Activated naive CD8-positive, alpha-beta T cell treated with anti-CD3 and anti-CD28 coated beads for 36 hours (primary cell): ENCODE results near the gene MAPT. TPM values are rescaled to one million over a fixed set of nuclear protein-coding genes. Genes with fewer than 3 reads are reported as not detected.
"Not testable (repeated sequence)": the region's sequence is repeated elsewhere in the genome, so short reads cannot be mapped to it uniquely, and the experiment has no call there.

Source experiments
- DNase-seq: peaks from one replicate; pipeline ENCODE4 v3.0.0; 2021
- H3K27ac Mint-ChIP-seq: one replicate; pipeline ENCODE4 v1.8.0; 2022; ENCODE audit warnings: mild to moderate bottlenecking, moderate library complexity, mixed read lengths
- H3K27me3 Mint-ChIP-seq: one replicate; pipeline ENCODE4 v1.8.0; 2022; ENCODE audit warnings: mild to moderate bottlenecking, mixed read lengths
- H3K36me3 Mint-ChIP-seq: one replicate; pipeline ENCODE4 v1.8.0; 2021; ENCODE audit warnings: mild to moderate bottlenecking, mixed read lengths
- H3K4me1 Mint-ChIP-seq: one replicate; pipeline ENCODE4 v1.8.0; 2021; ENCODE audit warnings: mixed read lengths
- H3K4me3 Mint-ChIP-seq: one replicate; pipeline ENCODE4 v1.8.0; 2022; ENCODE audit warnings: mild to moderate bottlenecking, moderate library complexity, mixed read lengths
- H3K9me3 Mint-ChIP-seq: one replicate; pipeline ENCODE4 v1.8.0; 2022; ENCODE audit warnings: mixed read lengths
- total RNA-seq, 2 experiments: library from RNA; stranded (reverse); gene quantifications; one replicate each; pipeline ENCODE4 v1.2.3, GENCODE V29; 2021

Gene MAPT
- total RNA-seq, 2 experiments from 2014 or later: 0.68 to 0.88 TPM

DNA sequence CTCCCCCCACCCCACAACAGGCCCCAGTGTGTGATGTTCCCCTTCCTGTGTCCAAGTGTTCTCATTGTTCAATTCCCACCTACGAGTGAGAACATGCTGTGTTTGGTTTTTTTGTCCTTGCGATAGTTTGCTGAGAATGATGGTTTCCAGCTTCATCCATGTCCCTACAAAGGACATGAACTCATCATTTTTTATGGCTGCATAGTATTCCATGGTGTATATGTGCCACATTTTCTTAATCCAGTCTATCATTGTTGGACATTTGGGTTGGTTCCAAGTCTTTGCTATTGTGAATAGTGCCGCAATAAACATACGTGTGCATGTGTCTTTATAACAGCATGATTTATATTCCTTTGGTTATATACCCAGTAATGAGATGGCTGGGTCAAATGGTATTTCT lies 62.4 kb downstream of the MAPT start:
- not testable (repeated sequence) for DNase-seq, H3K27me3 Mint-ChIP-seq, H3K27ac Mint-ChIP-seq, H3K4me1 Mint-ChIP-seq, H3K4me3 Mint-ChIP-seq, H3K36me3 Mint-ChIP-seq, H3K9me3 Mint-ChIP-seq

DNA sequence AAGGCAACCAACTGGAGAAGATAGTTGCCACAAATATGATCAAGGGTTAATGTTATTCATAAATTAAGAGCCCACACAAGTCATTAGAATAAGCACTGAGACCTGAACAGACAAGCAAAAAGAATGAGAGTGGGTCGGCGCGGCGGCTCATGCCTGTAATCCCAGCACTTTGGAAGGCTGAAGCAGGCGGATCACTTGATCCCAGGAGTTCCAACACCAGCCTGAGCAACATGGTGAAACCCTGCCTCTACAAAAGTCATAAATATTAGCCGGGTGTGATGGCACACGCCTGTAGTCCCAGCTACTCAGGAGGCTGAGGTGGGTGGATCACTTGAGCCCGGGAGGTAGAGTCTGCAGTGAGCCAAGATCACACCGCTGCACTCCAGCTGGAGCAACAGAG lies 64.0 kb downstream of the MAPT start:
- H3K4me1 Mint-ChIP-seq: no peaks in the 10 kb centered on the region
- H3K9me3 Mint-ChIP-seq: no peaks in the 10 kb centered on the region
- H3K27me3 Mint-ChIP-seq: no peaks in the 10 kb centered on the region
- H3K27ac Mint-ChIP-seq: no peak overlapping the region
- no peak overlapping the region for H3K4me3 Mint-ChIP-seq
- no peaks in the 10 kb centered on the region for H3K36me3 Mint-ChIP-seq
- DNase-seq: no peak

DNA sequence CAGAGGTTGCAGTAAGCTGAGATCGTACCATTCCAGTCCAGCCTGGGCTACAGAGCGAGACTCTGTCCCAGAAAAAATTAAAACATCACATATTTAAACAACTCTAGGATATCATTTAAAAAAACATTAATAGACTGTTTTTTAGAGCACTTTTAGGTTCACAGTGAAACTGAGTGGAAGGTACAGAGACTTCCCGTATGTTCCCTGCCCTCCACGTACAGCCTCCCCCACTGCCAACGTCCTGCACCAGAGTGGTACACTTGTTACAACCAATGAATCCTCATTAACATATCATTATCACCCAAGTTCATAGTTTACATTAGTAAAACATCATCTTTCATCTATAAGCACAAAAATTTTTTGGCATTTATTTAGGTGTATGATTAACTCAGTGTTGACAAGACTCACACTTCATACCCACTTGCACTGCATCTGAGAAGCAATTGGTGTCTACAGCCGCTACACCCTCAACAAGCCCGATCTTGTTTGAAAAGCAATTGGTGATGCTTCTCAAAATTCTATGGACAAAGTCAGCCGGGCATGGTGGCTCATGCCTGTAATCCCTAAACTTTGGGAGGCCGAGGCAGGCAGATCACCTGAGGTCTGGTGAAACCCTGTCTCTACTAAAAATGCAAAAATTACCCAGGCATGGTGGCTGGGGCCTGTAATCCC lies 64.8 kb downstream of the MAPT start:
- Mint-ChIP-seq H3K9me3 (no peaks in the 10 kb centered on the region), H3K27me3 (no peaks in the 10 kb centered on the region), H3K36me3 (no peaks in the 10 kb centered on the region), H3K4me1 (no peaks in the 10 kb centered on the region), H3K4me3 (no peak overlapping the region), H3K27ac (no peak overlapping the region)
- no peak for DNase-seq

DNA sequence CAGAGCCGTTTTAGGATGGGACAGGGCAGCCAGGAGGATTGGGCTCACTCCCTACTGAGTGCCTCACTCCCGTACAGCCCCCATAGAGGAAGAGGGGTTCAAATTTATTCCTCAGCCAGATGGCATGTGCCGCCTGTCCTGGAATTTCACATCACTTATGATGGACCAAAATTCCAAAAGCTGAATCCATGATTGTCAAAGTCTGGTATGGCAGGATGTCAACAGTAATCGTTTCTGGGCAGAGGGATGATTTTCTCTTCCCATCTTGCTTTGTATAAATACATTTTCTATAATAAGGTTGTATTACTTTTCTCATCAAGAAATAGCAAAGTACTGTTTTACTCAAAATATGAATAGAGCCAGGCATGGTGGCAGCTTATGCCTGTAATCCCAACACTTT lies 66.0 kb downstream of the MAPT start:
- no peaks in the 10 kb centered on the region for H3K27me3 Mint-ChIP-seq
- no peak overlapping the region for H3K4me3 Mint-ChIP-seq
- H3K9me3 Mint-ChIP-seq: no peaks in the 10 kb centered on the region
- no peaks in the 10 kb centered on the region for H3K36me3 Mint-ChIP-seq
- DNase-seq: no peak
- no peaks in the 10 kb centered on the region for H3K4me1 Mint-ChIP-seq
- no peak overlapping the region for H3K27ac Mint-ChIP-seq

DNA sequence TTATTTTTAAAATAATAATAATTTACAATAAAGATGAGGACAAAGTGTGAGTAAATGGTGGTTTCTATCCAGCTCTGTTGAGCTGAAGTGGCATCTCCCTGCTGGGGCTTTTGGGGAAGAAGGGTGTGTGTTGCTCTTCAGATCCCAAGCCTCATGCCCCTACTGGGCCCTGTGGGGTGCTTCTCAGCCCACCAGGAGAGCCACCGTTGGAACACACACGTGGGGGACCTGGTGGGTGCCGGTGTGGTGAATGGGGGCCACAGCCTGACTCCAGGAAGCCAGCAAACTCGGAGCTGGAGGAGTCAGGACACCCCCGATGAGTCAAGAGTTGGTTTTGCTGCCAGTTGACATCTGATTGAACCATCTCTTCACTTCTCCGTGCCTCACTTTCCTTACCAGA lies 66.9 kb downstream of the MAPT start:
- Mint-ChIP-seq H3K4me1 (no peaks in the 10 kb centered on the region), H3K27ac (no peak overlapping the region), H3K4me3 (no peak overlapping the region), H3K36me3 (no peaks in the 10 kb centered on the region), H3K9me3 (no peaks in the 10 kb centered on the region), H3K27me3 (no peaks in the 10 kb centered on the region)
- no peak for DNase-seq

DNA sequence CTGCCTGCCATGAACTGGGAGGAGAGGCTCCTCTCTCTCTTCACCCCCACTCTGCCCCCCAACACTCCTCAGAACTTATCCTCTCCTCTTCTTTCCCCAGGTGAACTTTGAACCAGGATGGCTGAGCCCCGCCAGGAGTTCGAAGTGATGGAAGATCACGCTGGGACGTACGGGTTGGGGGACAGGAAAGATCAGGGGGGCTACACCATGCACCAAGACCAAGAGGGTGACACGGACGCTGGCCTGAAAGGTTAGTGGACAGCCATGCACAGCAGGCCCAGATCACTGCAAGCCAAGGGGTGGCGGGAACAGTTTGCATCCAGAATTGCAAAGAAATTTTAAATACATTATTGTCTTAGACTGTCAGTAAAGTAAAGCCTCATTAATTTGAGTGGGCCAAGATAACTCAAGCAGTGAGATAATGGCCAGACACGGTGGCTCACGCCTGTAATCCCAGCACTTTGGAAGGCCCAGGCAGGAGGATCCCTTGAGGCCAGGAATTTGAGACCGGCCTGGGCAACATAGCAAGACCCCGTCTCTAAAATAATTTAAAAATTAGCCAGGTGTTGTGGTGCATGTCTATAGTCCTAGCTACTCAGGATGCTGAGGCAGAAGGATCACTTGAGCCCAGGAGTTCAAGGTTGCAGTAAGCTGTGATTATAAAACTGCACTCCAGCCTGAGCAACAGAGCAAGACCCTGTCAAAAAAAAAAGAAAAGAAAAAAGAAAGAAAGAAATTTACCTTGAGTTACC lies 68.0 kb downstream of the MAPT start:
- Mint-ChIP-seq H3K9me3 (no peaks in the 10 kb centered on the region), H3K4me3 (no peak overlapping the region), H3K36me3 (no peaks in the 10 kb centered on the region), H3K27me3 (peaks cover 3% of the 10 kb centered on the region), H3K4me1 (no peaks in the 10 kb centered on the region), H3K27ac (no peak overlapping the region)
- DNase-seq: no peak

DNA sequence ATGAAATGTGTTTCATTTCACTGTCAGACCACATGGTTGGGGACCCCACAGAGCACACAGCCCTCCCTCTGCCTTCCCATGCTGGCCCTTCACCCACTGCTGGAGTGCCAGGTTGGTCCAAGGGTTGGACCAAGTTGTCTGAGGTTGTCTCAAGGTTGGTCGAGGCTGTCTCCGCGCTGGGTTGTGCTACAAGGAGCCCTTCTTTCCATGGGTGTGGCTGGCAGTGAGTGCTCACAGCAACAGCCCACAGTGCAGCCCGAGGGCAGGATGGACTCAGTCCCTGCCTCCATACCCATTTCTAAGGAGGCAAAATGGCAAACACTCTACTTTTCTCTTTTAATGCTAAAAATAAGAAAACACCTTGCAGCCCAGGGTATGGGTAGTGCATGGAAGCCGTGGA lies 68.9 kb downstream of the MAPT start:
- H3K27me3 Mint-ChIP-seq: peaks cover 10% of the 10 kb centered on the region
- DNase-seq: no peak
- H3K27ac Mint-ChIP-seq: no peak overlapping the region
- H3K4me1 Mint-ChIP-seq: no peaks in the 10 kb centered on the region
- no peaks in the 10 kb centered on the region for H3K9me3 Mint-ChIP-seq
- no peaks in the 10 kb centered on the region for H3K36me3 Mint-ChIP-seq
- H3K4me3 Mint-ChIP-seq: no peak overlapping the region

DNA sequence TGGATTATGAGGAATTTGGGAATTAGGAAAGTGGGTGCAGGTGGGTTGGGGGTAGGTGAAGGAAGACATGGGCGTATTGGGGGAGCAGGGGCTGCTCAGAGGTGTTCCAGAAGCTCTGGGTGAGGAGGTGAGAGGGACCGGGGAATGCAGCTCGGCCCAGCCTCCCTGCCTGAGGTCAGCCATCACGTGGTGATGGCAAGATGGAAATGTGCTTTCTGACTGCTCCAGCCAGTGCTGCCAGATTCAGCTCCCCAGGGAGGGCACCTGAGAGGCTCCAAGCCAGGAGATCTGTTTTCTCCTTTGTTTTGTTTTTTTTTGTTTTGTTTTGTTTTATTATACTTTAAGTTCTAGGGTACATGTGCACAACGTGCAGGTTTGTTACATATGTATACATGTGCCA lies 69.5 kb downstream of the MAPT start:
- DNase-seq: no peak
- H3K4me3 Mint-ChIP-seq: no peak overlapping the region
- H3K27ac Mint-ChIP-seq: no peak overlapping the region
- H3K9me3 Mint-ChIP-seq: no peaks in the 10 kb centered on the region
- H3K4me1 Mint-ChIP-seq: no peaks in the 10 kb centered on the region
- no peaks in the 10 kb centered on the region for H3K36me3 Mint-ChIP-seq
- H3K27me3 Mint-ChIP-seq: peaks cover 10% of the 10 kb centered on the region

DNA sequence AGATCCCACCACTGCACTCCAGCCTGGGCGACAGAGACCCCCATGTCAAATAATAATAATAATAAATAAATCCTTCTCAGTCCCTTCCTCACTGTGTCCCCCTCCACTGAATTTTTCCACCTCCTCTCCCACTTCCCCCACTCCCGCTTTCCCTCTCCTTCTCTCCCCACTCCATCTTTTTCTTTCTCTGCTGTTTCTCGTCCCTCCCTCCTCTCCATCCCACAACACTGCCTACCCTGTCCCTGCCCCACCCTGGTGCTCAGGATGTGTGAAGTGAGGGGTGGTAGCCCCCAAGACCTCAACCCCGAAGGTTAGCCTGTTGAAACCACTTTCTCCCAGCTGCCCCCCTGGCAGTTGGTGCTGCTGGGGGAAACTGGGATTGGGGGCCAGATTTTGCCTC lies 70.3 kb downstream of the MAPT start:
- no peak for DNase-seq
- no peak overlapping the region for H3K27ac Mint-ChIP-seq
- no peaks in the 10 kb centered on the region for H3K4me1 Mint-ChIP-seq
- H3K36me3 Mint-ChIP-seq: no peaks in the 10 kb centered on the region
- no peaks in the 10 kb centered on the region for H3K9me3 Mint-ChIP-seq
- no peak overlapping the region for H3K4me3 Mint-ChIP-seq
- H3K27me3 Mint-ChIP-seq: peaks cover 10% of the 10 kb centered on the region

DNA sequence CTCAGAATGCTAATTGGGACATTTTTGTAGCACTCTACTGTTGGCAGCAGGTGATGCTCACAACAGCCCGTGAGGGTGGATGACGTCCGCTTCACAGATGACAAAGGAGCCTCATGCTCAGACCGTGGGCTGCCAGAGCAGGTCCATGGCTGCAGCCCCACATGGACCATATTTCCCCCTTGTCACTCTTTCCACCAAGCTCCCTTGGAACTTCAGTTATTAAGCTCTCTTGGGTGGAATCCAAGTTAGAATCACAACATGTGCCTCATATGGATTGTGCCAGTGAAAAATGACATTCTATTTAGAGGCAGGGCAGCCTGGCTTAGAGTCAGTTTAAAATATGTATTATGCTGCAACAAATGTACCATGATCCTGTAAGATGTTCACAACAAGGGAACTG lies 71.5 kb downstream of the MAPT start:
- H3K27ac Mint-ChIP-seq: no peak overlapping the region
- no peaks in the 10 kb centered on the region for H3K36me3 Mint-ChIP-seq
- H3K27me3 Mint-ChIP-seq: peaks cover 10% of the 10 kb centered on the region
- no peak for DNase-seq
- no peak overlapping the region for H3K4me3 Mint-ChIP-seq
- no peaks in the 10 kb centered on the region for H3K4me1 Mint-ChIP-seq
- H3K9me3 Mint-ChIP-seq: no peaks in the 10 kb centered on the region

DNA sequence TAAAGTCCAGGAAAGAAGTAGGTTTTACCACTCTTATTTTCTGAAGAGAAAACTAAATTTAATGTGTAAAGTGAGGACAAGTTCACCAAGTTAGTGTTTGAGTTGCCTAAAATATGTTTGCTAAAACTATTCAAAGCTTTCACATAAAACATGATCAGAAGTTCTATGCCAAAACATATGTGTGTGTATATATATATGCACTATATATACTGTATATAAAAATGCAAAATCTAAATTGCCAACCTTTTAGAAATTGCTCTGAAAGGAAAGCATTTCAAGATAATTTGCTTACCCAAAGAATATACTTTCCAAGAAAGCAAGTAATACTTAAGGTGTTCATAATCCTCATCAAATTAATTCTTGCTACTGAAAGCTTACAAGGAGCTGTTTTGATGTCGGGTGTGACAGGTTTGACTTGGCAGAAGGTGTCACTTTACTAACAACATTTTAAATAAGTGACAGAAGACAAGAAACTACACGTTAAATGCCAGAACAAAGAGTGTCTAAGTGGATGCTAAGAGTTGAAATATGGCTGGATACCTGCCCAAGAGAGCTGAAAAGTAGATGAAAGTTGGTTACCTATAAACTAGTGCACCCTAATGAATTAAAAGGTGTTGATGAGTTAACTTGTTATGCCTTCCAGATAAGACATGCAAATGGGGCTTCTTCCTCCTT lies 72.4 kb downstream of the MAPT start:
- no peak overlapping the region for H3K27ac Mint-ChIP-seq
- no peaks in the 10 kb centered on the region for H3K9me3 Mint-ChIP-seq
- H3K4me3 Mint-ChIP-seq: no peak overlapping the region
- H3K4me1 Mint-ChIP-seq: no peaks in the 10 kb centered on the region
- H3K27me3 Mint-ChIP-seq: peaks cover 10% of the 10 kb centered on the region
- DNase-seq: no peak
- H3K36me3 Mint-ChIP-seq: no peaks in the 10 kb centered on the region

DNA sequence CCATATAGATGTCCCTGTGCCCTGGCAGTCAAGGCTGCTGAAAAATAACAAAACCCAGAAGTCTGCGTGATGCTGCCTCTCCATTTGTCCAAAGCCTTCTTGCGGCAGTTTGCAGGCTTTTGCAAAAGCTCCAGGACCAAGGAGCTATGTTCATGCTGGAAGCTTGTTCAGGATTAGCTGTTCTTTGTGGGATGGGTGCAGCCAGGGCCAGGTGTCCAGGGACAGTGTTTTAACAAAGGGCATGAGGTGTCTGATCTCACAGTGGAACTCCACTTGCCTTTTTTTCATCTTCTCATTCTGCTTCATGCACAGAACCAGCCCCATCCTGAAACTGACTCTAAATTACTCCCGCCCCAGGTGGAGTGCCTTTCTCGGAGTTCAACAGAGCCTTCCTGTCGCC lies 73.0 kb downstream of the MAPT start:
- no peak for DNase-seq
- Mint-ChIP-seq H3K27me3 (peaks cover 10% of the 10 kb centered on the region), H3K9me3 (no peaks in the 10 kb centered on the region), H3K36me3 (no peaks in the 10 kb centered on the region), H3K4me1 (no peaks in the 10 kb centered on the region), H3K4me3 (no peak overlapping the region), H3K27ac (no peak overlapping the region)

DNA sequence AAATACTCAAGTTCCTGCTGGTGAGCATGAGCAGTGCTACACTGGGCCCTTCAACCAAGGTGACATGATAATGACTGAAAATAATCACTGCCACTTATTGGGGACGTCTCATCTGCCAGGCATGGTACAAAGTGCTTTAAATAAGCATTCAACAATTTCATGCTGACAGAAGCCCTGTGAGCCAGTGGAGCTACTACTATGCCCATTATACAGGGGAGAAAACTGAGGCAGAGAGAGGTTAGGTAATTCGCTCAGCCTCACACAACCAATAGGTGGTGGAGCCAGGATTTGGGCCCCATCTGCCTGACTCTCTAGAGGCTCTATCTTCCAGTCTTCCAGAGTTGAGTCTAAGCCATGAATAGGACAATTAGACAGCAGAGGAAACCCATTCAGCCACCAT lies 74.4 kb downstream of the MAPT start:
- Mint-ChIP-seq H3K4me1 (no peaks in the 10 kb centered on the region), H3K4me3 (no peak overlapping the region), H3K27ac (no peak overlapping the region), H3K36me3 (no peaks in the 10 kb centered on the region), H3K27me3 (peaks cover 10% of the 10 kb centered on the region), H3K9me3 (no peaks in the 10 kb centered on the region)
- no peak for DNase-seq

DNA sequence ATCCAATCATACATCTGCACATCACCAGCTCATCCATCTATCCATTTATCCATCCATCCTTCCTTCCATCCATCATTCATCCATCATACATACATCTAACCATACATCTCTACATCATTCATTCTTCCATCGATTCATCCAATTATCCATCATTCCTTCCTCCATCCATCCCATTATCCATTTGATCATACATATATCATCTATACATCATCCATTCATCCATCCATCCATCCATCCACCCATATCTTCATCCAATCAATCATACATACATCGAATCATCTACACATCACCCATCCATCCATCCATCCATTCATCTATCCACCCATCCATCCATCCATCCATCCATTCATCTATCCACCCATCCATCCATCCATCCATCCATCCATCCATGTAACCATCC lies 75.4 kb downstream of the MAPT start:
- Mint-ChIP-seq H3K36me3 (no peaks in the 10 kb centered on the region), H3K27me3 (peaks cover 10% of the 10 kb centered on the region), H3K9me3 (no peaks in the 10 kb centered on the region), H3K27ac (no peak overlapping the region), H3K4me1 (no peaks in the 10 kb centered on the region), H3K4me3 (no peak overlapping the region)
- DNase-seq: no peak

DNA sequence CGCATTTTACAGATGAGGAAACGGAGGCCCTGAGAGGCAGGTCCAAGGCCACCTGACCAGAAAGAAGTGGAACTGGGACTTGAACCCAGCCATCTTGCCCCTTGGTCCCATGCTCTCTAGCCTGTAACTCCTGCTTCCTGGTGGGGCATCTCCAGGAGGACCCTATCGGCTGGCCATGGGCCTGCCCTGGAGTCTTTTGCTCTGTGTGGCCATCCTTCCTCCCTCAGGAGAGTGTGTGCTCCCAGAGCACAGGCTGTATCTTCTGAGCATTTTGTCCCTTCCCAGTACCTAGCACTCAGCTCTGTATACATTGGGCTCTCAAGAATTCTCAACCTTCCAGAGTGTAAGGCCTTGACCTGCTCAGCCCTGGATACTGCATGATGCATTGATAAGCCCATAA lies 76.3 kb downstream of the MAPT start:
- Mint-ChIP-seq H3K27me3 (peaks cover 10% of the 10 kb centered on the region), H3K4me1 (no peaks in the 10 kb centered on the region), H3K27ac (no peak overlapping the region), H3K36me3 (no peaks in the 10 kb centered on the region), H3K4me3 (no peak overlapping the region), H3K9me3 (no peaks in the 10 kb centered on the region)
- no peak for DNase-seq

DNA sequence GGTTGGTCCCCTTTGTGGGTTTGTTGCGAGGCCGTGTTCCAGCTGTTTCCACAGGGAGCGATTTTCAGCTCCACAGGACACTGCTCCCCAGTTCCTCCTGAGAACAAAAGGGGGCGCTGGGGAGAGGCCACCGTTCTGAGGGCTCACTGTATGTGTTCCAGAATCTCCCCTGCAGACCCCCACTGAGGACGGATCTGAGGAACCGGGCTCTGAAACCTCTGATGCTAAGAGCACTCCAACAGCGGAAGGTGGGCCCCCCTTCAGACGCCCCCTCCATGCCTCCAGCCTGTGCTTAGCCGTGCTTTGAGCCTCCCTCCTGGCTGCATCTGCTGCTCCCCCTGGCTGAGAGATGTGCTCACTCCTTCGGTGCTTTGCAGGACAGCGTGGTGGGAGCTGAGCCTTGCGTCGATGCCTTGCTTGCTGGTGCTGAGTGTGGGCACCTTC lies 77.4 kb downstream of the MAPT start:
- no peak for DNase-seq
- Mint-ChIP-seq H3K4me1 (no peaks in the 10 kb centered on the region), H3K27me3 (peaks cover 10% of the 10 kb centered on the region), H3K27ac (no peak overlapping the region), H3K4me3 (no peak overlapping the region), H3K36me3 (no peaks in the 10 kb centered on the region), H3K9me3 (no peaks in the 10 kb centered on the region)
